SK-N-MC (cell line): ENCODE measurements around the gene VWA7.

Experiments
- EZH2 ChIP-seq: fragments of 200-600 bp; sonication (generic); IDR thresholded peaks from one replicate; pipeline ENCODE4 v1.6.1; 2017; ENCODE audit warnings: antibody characterized with exemption
- POLR2AphosphoS5 ChIP-seq: IDR thresholded peaks from 2 replicates; pipeline ENCODE4 v1.6.1; 2012; ENCODE audit warnings: mild to moderate bottlenecking, low read depth, low read length, borderline replicate concordance

GRCh38 chr6:31815025-31815838 lies 38.1 kb upstream of the VWA7 start, which contains the start of the genes HSPA1A and HSPA1L:
- TF ChIP-seq EZH2 (no peak), POLR2AphosphoS5 (peak; percentile 96)
